ENCODE data around the gene CDC42EP3.

The CDC42EP3 gene

GRCh38 chr2:37671009-37671815 lies at the start of gene CDC42EP3:
CDC42EP3 (minus strand) TSS chr2:37671642; CDS start chr2:37646587, 25,055 bp downstream.
- peak; percentile 74 to 76 for DNase-seq

- no peak for DNase-seq
Measured at GRCh38 chr2:37721201-37721560, 49.7 kb upstream of the CDC42EP3 start.

GRCh38 chr2:37720533-37721200 lies 49.2 kb upstream of the CDC42EP3 start:
- no peak for DNase-seq

GRCh38 chr2:37718515-37719161 lies 47.2 kb upstream of the CDC42EP3 start:
- no peak for DNase-seq

- no peak for DNase-seq
Measured at GRCh38 chr2:37713258-37713700, 41.8 kb upstream of the CDC42EP3 start.

- DNase-seq: no peak
Measured at GRCh38 chr2:37711831-37712230, 40.4 kb upstream of the CDC42EP3 start.

GRCh38 chr2:37711308-37711731 lies 39.9 kb upstream of the CDC42EP3 start:
- DNase-seq: no peak

GRCh38 chr2:37709111-37709510 lies 37.7 kb upstream of the CDC42EP3 start:
- no peak for DNase-seq

- DNase-seq: no peak
Measured at GRCh38 chr2:37708146-37708545, 36.7 kb upstream of the CDC42EP3 start.

- DNase-seq: no peak
Measured at GRCh38 chr2:37707393-37707792, 36.0 kb upstream of the CDC42EP3 start.

GRCh38 chr2:37706334-37707183 lies 35.1 kb upstream of the CDC42EP3 start:
- DNase-seq: no peak

- no peak for DNase-seq
Measured at GRCh38 chr2:37705191-37705590, 33.7 kb upstream of the CDC42EP3 start.

GRCh38 chr2:37698931-37699481 lies 27.6 kb upstream of the CDC42EP3 start:
- DNase-seq: no peak

- DNase-seq: no peak
Measured at GRCh38 chr2:37695336-37695735, 23.9 kb upstream of the CDC42EP3 start.

GRCh38 chr2:37692711-37693110 lies 21.3 kb upstream of the CDC42EP3 start:
- DNase-seq: no peak

- no peak for DNase-seq
Measured at GRCh38 chr2:37689751-37690150, 18.3 kb upstream of the CDC42EP3 start.

- no peak for DNase-seq
Measured at GRCh38 chr2:37688771-37689468, 17.5 kb upstream of the CDC42EP3 start.

- DNase-seq: no peak
Measured at GRCh38 chr2:37686792-37687526, 15.5 kb upstream of the CDC42EP3 start.

GRCh38 chr2:37684809-37685208 lies 13.4 kb upstream of the CDC42EP3 start:
- no peak for DNase-seq

GRCh38 chr2:37683921-37684780 lies 12.7 kb upstream of the CDC42EP3 start:
- DNase-seq: no peak
